Activated B cell treated with CpG ODN at 0.5 μM for 24 hours (primary cell): Measurements from ENCODE around the gene SSR4. TPM values are rescaled to one million over a fixed set of nuclear protein-coding genes. Genes with fewer than 3 reads are reported as not detected.
A peak's percentile ranks its signal among the peaks of the same experiment; 100 is the strongest.
"Not testable (repeated sequence)": the region's sequence is repeated elsewhere in the genome, so short reads cannot be mapped to it uniquely, and the experiment has no call there.

Experiments used
- ATAC-seq: fragments of 200-7000 bp; cut with Tn5 transposase; one replicate; pipeline ENCODE4 v1.10.0; 2021; ENCODE audit warnings: low read depth, mild to moderate bottlenecking, moderate library complexity
- CTCF ChIA-PET: fragments of 350-600 bp; sonication (Branson Sonifier 250); formaldehyde crosslinking; loops from one replicate; lab custom pipeline; 2021; ENCODE audit warnings: antibody characterized with exemption; lab: Charles Lee
- POLR2A ChIA-PET: fragments of 350-600 bp; sonication (Branson Sonifier 250); formaldehyde crosslinking; loops from one replicate; lab custom pipeline; 2021; ENCODE audit warnings: antibody characterized with exemption; lab: Charles Lee
- DNase-seq: peaks from one replicate; pipeline ENCODE4 v3.0.0; 2022
- H3K27ac Mint-ChIP-seq: one replicate; pipeline ENCODE4 v1.8.0; 2020; ENCODE audit warnings: mixed read lengths
- H3K27me3 Mint-ChIP-seq: one replicate; pipeline ENCODE4 v1.8.0; 2021; ENCODE audit warnings: mixed read lengths
- H3K36me3 Mint-ChIP-seq: one replicate; pipeline ENCODE4 v1.8.0; 2021; ENCODE audit warnings: low read depth, mixed read lengths
- H3K4me1 Mint-ChIP-seq: one replicate; pipeline ENCODE4 v1.8.0; 2021; ENCODE audit warnings: mixed read lengths
- H3K4me3 Mint-ChIP-seq: one replicate; pipeline ENCODE4 v1.8.0; 2020; ENCODE audit warnings: mild to moderate bottlenecking, mixed read lengths
- H3K9me3 Mint-ChIP-seq: one replicate; pipeline ENCODE4 v1.8.0; 2020; ENCODE audit warnings: mixed read lengths
- intact Hi-C: fragments of 100-400 bp; cut with micrococcal nuclease; formaldehyde crosslinking; loops from one replicate; pipeline ENCODE4 v1.15.1; 2024
- total RNA-seq: library from RNA; stranded (reverse); gene quantifications from 2 replicates; pipeline ENCODE4 v1.2.3, GENCODE V29; 2022
- TF ChIP-seq, protein P1 (sequence below): fragments of 200-600 bp; IDR thresholded peaks from one replicate; pipeline ENCODE4 v1.8.0; 2022; ENCODE audit warnings: antibody characterized with exemption, mild to moderate bottlenecking

Gene SSR4
- 160 and 175 TPM in 2 replicates for total RNA-seq

DNA sequence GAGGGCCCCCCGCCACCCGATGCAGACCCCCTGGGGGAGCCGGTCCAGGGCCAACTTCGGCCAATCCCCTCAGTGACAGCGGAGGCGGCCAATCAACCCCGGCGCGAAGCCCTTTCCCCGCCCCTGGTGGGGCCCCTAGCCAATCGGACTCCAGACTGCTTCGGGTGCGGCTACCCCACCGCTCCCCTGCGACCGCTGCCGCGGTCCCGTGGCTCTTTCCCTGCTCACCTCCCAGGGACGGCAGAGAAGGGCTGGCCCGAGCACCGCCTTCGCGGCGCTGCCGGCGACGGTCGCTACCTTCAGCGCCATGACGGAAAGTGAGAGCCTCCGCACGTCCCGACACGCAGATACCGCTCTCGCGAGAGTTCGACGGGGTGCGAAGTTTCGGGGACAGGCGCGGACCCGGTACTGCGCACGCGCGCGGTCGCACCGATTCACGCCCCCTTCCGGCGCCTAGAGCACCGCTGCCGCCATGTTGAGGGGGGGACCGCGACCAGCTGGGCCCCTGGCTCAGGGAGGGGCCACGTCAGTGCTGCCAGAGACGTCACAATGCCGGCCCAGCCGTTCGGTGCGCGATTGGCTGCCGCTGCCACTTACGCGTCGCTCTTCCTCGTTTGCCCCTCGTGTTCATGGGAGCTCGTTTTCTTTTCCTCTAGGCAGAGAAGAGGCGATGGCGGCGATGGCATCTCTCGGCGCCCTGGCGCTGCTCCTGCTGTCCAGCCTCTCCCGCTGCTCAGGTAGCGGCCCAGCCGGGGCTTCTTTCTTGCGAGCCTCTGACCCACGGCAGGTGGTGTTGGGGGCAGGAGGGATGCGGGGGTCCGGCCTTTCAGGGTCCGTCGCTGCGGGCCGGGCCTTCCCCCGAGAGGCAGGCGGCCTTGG, at the start of gene SSR4, which contains the start of gene IDH3G:
SSR4 (plus strand) TSS at position 651 of the 879 bp plus-strand sequence; CDS start at position 671, 20 bp downstream.
IDH3G (minus strand) TSS at position 358 of the 879 bp plus-strand sequence; CDS start at position 309, 49 bp downstream.
- intact Hi-C loops: loop anchor here (1.0 kb wide), 5 partner anchors 70 to 324 kb away; partner anchors contain the start of genes ABCD1, BCAP31, HAUS7 and TMEM187
- DNase-seq: peak; percentile 84
- POLR2A ChIA-PET: interaction anchor here (0.7 to 2.3 kb wide), 16 partner anchors 14 to 752 kb away, joined by 3 to 52 read pairs (median 3); partner anchors contain the start of genes ARHGAP4, G6PD, HCFC1 and MECP2
- CTCF ChIA-PET: interaction anchor here (0.9 kb wide), 1 partner anchor 153 kb away, joined by 3 read pairs; no protein-coding TSS in a partner anchor
- Mint-ChIP-seq H3K27me3 (no peaks in the 10 kb centered on the region), H3K4me1 (peaks cover 19% of the 10 kb centered on the region), H3K27ac (peak within 1 kb of the TSS; percentile 92), H3K4me3 (peak within 1 kb of the TSS; percentile 94), H3K36me3 (peaks cover 40% of the 10 kb centered on the region), H3K9me3 (no peaks in the 10 kb centered on the region)
- ATAC-seq: peak; percentile 91
- TF ChIP-seq, protein P1, sequence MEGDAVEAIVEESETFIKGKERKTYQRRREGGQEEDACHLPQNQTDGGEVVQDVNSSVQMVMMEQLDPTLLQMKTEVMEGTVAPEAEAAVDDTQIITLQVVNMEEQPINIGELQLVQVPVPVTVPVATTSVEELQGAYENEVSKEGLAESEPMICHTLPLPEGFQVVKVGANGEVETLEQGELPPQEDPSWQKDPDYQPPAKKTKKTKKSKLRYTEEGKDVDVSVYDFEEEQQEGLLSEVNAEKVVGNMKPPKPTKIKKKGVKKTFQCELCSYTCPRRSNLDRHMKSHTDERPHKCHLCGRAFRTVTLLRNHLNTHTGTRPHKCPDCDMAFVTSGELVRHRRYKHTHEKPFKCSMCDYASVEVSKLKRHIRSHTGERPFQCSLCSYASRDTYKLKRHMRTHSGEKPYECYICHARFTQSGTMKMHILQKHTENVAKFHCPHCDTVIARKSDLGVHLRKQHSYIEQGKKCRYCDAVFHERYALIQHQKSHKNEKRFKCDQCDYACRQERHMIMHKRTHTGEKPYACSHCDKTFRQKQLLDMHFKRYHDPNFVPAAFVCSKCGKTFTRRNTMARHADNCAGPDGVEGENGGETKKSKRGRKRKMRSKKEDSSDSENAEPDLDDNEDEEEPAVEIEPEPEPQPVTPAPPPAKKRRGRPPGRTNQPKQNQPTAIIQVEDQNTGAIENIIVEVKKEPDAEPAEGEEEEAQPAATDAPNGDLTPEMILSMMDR: no peak

DNA sequence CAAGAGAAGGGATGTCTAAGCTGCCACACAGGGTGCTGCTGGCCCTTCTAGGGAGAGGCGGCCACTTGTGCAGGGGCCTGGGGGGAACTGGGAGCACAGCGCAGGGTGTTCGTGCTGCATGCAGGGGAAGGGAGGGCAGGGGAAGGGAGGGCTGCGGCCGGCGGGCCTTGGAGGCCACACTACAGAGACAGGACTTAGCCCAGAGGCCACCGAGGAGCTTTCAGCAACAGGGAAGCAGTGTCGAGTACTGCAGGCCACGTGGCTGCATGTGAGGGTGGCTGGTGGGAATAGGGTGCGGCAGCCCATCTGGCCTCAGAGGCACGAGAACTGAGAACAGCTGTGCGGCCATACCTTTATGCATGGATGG, 49.4 kb upstream of the SSR4 start:
- DNase-seq, H3K4me3 Mint-ChIP-seq, H3K36me3 Mint-ChIP-seq, CTCF ChIA-PET, POLR2A ChIA-PET, H3K9me3 Mint-ChIP-seq, intact Hi-C loops, ATAC-seq, H3K27me3 Mint-ChIP-seq, H3K27ac Mint-ChIP-seq: not testable (repeated sequence)
- peaks cover 39% of the 10 kb centered on the region for H3K4me1 Mint-ChIP-seq

DNA sequence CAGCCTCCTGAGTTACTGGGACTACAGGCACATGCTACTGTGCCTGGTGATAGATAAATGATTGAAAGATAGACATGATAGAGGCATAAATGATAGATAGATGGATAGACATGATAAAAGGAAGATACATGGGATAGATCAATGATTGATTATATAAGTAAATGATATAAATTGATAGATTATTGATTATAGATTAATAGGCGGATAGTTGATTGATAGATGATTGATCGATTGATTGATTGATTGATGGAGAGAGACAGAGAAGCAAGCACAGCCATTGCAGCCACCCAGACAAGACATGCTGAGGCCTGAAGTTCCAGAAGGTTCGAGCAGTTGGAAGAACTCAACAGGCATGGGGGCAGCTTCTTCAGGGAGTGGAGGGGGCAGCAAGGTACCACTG, 48.1 kb upstream of the SSR4 start:
- Mint-ChIP-seq H3K4me1 (peaks cover 37% of the 10 kb centered on the region), H3K27ac (no peak overlapping the region), H3K36me3 (no peaks in the 10 kb centered on the region), H3K27me3 (no peaks in the 10 kb centered on the region), H3K4me3 (no peak overlapping the region), H3K9me3 (no peaks in the 10 kb centered on the region)
- ChIA-PET POLR2A (no interaction called here), CTCF (no interaction called here)
- no peak for ATAC-seq
- DNase-seq: no peak
- TF ChIP-seq, protein P1: no peak
- intact Hi-C loops: no loop called here

DNA sequence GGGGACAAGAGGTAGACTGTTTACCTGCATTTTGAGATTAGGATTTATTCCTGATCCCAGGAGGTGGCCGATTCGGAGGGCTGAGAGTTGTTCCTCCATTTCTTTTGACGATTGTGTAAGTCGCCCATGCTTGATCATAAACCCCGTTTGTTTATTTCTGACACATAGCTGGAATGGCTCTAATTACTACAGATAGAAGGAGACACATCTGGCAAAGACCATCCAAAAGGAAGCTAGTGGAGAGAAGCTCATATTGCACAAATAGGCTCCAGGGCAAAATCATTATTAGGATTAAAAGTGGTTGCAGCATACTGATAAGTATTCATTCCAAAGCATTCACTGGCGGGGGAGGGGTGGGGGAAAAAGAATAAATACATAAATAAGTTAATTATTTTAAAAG, 47.5 kb upstream of the SSR4 start:
- CTCF ChIA-PET, ATAC-seq, H3K4me3 Mint-ChIP-seq, DNase-seq, H3K27ac Mint-ChIP-seq, intact Hi-C loops, POLR2A ChIA-PET, H3K36me3 Mint-ChIP-seq, H3K27me3 Mint-ChIP-seq, H3K9me3 Mint-ChIP-seq: not testable (repeated sequence)
- peaks cover 32% of the 10 kb centered on the region for H3K4me1 Mint-ChIP-seq

DNA sequence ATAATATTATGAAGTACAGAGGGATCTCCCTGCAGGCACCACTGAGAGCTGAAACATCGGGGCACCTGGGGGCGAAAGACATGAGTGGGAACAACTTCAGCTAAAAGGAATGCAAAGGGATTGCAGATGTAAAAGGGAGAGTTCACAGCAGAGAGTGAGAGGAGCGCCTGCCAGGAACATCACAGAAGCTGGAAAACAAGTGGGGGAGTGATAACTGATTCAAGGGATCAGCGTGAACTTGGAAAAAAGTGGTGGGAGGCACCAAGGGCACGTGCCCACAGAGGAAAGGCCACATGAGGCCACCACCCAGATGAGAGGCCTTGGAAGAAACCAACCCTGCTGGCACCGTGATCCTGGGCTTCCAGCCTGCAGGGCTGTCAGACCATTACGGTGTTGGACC, 45.5 kb upstream of the SSR4 start:
- H3K27ac Mint-ChIP-seq, DNase-seq, POLR2A ChIA-PET, CTCF ChIA-PET, H3K27me3 Mint-ChIP-seq, H3K9me3 Mint-ChIP-seq, H3K4me3 Mint-ChIP-seq, intact Hi-C loops, H3K36me3 Mint-ChIP-seq, ATAC-seq: not testable (repeated sequence)
- peaks cover 23% of the 10 kb centered on the region for H3K4me1 Mint-ChIP-seq

DNA sequence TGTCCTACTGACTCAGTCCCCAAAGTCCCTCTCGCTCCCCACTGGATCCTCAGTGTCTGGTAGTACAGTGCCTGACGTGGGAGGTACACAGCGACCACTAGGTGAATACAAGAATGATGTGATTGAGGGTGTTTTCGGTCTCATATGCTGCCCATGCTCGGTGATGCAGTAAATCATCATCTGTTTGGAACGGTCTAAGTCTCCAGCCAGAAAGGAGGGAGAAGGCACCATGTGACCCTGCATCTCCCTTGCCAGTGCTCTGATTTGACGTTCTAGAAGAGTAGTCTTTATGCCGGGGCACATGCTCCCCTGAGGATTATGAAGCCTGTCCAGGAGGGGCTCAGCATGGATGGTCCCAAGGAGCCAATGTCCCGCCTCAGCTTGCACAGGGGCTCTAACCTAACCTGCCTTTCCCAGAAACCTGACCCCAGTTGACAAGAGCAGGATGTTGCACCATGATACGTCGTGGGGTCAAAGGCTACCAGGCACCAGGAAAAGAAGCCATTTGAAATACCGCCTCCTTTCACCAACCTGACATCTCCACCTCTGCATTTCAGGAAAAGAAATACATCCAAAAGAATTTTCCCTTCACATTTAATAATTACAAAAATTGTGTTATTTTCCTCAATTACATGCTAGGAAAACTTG, 44.2 kb upstream of the SSR4 start:
- no peaks in the 10 kb centered on the region for H3K9me3 Mint-ChIP-seq
- H3K27ac Mint-ChIP-seq: no peak overlapping the region
- ChIA-PET CTCF (no interaction called here), POLR2A (no interaction called here)
- H3K4me3 Mint-ChIP-seq: no peak overlapping the region
- intact Hi-C loops: no loop called here
- no peaks in the 10 kb centered on the region for H3K36me3 Mint-ChIP-seq
- no peaks in the 10 kb centered on the region for H3K27me3 Mint-ChIP-seq
- peaks cover 15% of the 10 kb centered on the region for H3K4me1 Mint-ChIP-seq
- DNase-seq (no peak), ATAC-seq (no peak)
- TF ChIP-seq, protein P1: no peak
